AG10803 (cell line): ENCODE results near the gene SRSF9.
"Not testable (repeated sequence)": the region's sequence is repeated elsewhere in the genome, so short reads cannot be mapped to it uniquely, and the experiment has no call there.

Source experiments
- DNase-seq: peaks from one replicate; pipeline ENCODE4 v3.0.0; 2010; ENCODE audit warnings: low read depth
- H3K4me3 ChIP-seq: 2 replicates; pipeline ENCODE4 v1.5.1; 2011; ENCODE audit warnings: mild to moderate bottlenecking, low read length, control low read depth
- CTCF ChIP-seq: conservative IDR thresholded peaks from 2 replicates; pipeline ENCODE4 v1.5.1; 2011; ENCODE audit warnings: mild to moderate bottlenecking, low read length, control low read depth, inconsistent platforms

Gene SRSF9

GRCh38 chr12:120462099-120462640 lies 7.4 kb downstream of the SRSF9 start:
- no peak overlapping the region for H3K4me3 ChIP-seq
- no peak for TF ChIP-seq CTCF
- no peak for DNase-seq

- no peak for DNase-seq
- no peak overlapping the region for H3K4me3 ChIP-seq
- TF ChIP-seq CTCF, result no peak
Measured at GRCh38 chr12:120460157-120460556, 9.4 kb downstream of the SRSF9 start.

GRCh38 chr12:120457133-120457532 lies 12.4 kb downstream of the SRSF9 start:
- peak; percentile 39 for TF ChIP-seq CTCF
- no peak for DNase-seq

GRCh38 chr12:120455302-120455701 lies 14.2 kb downstream of the SRSF9 start:
- DNase-seq, result no peak
- no peak overlapping the region for H3K4me3 ChIP-seq
- no peak for TF ChIP-seq CTCF

More at GRCh38 chr12:120457133-120457532, 12.4 kb downstream of the SRSF9 start:
- no peak overlapping the region for H3K4me3 ChIP-seq

GRCh38 chr12:120453977-120454376 lies 15.6 kb downstream of the SRSF9 start:
- peak; percentile 25 for DNase-seq
- H3K4me3 ChIP-seq, result no peak overlapping the region
- peak; percentile 68 for TF ChIP-seq CTCF

- TF ChIP-seq CTCF, result no peak
- H3K4me3 ChIP-seq, result no peak overlapping the region
- DNase-seq, result no peak
Measured at GRCh38 chr12:120453060-120453750, 16.3 kb downstream of the SRSF9 start.

GRCh38 chr12:120452524-120452923 lies 17.0 kb downstream of the SRSF9 start:
- DNase-seq, result peak; percentile 20
- H3K4me3 ChIP-seq, result not testable (repeated sequence)

- no peak for DNase-seq
- H3K4me3 ChIP-seq, result no peak overlapping the region
- no peak for TF ChIP-seq CTCF
Measured at GRCh38 chr12:120447992-120448391, 21.6 kb downstream of the SRSF9 start.

- not testable (repeated sequence) for DNase-seq
- peak overlapping the region; percentile 100 for H3K4me3 ChIP-seq
Measured at GRCh38 chr12:120446844-120447178, 22.7 kb downstream of the SRSF9 start.
